GM23338 (cell line): Measurements from ENCODE around the gene ODAD2. TPM values are rescaled to one million over a fixed set of nuclear protein-coding genes. Genes with fewer than 3 reads are reported as not detected.
A peak's percentile ranks its signal among the peaks of the same experiment; 100 is the strongest.

ENCODE experiments used
- ATAC-seq: fragments of 200-7000 bp; cut with Tn5 transposase; 3 replicates; pipeline ENCODE4 v1.9.1; 2020
- DNase-seq: peaks from one replicate; pipeline ENCODE4 v3.0.0-alpha.2; 2015; ENCODE audit warnings: low spot score
- H2AFZ ChIP-seq: fragments of 200-600 bp; sonication (generic); 2 replicates; pipeline ENCODE4 v1.8.0; 2016; ENCODE audit warnings: antibody characterized with exemption, mild to moderate bottlenecking, moderate library complexity
- H3F3A ChIP-seq: fragments of 200-600 bp; sonication (generic); replicated peaks from 2 replicates; pipeline ENCODE4 v1.8.0; 2017; ENCODE audit warnings: antibody characterized with exemption, mixed run types, low read depth
- H3K27ac ChIP-seq: fragments of 200-600 bp; sonication (generic); 2 replicates; pipeline ENCODE4 v1.6.1; 2016; ENCODE audit warnings: low read depth
- H3K27me3 ChIP-seq: fragments of 200-600 bp; sonication (generic); 2 replicates; pipeline ENCODE4 v1.8.0; 2016; ENCODE audit warnings: mild to moderate bottlenecking, mixed run types, moderate library complexity; ENCODE audit not compliant: insufficient read depth
- H3K36me3 ChIP-seq: fragments of 200-600 bp; sonication (generic); 2 replicates; pipeline ENCODE4 v1.8.0; 2016; ENCODE audit warnings: mild to moderate bottlenecking; ENCODE audit not compliant: insufficient read depth
- H3K4me1 ChIP-seq: fragments of 200-600 bp; sonication (generic); 2 replicates; pipeline ENCODE4 v1.8.0; 2016; ENCODE audit warnings: mild to moderate bottlenecking, moderate library complexity; ENCODE audit not compliant: insufficient read depth
- H3K4me2 ChIP-seq: fragments of 200-600 bp; sonication (generic); 2 replicates; pipeline ENCODE4 v1.7.1; 2017; ENCODE audit warnings: mixed run types
- H3K4me3 ChIP-seq: fragments of 200-600 bp; sonication (generic); 2 replicates; pipeline ENCODE4 v1.6.1; 2016; ENCODE audit warnings: mixed run types
- H3K79me2 ChIP-seq: fragments of 200-600 bp; sonication (generic); replicated peaks from 2 replicates; pipeline ENCODE4 v1.8.0; 2017; ENCODE audit warnings: mild to moderate bottlenecking; ENCODE audit not compliant: insufficient read depth
- H3K9me2 ChIP-seq: fragments of 200-600 bp; sonication (generic); 2 replicates; pipeline ENCODE4 v1.8.0; 2017; ENCODE audit not compliant: insufficient read depth
- H4K20me1 ChIP-seq: fragments of 200-600 bp; sonication (generic); replicated peaks from 2 replicates; pipeline ENCODE4 v1.8.0; 2017; ENCODE audit warnings: mild to moderate bottlenecking; ENCODE audit not compliant: insufficient read depth
- H3K27ac Mint-ChIP-seq: 2 replicates; pipeline ENCODE4 v1.8.0; 2020; ENCODE audit warnings: inconsistent platforms, mild to moderate bottlenecking, moderate library complexity, mixed read lengths
- H3K27me3 Mint-ChIP-seq: 3 replicates; pipeline ENCODE4 v1.8.0; 2022; ENCODE audit warnings: low read depth, mild to moderate bottlenecking, moderate library complexity, mixed read lengths, inconsistent platforms; ENCODE audit not compliant: insufficient read depth, poor library complexity
- H3K36me3 Mint-ChIP-seq: 3 replicates; pipeline ENCODE4 v1.8.0; 2021; ENCODE audit warnings: low read depth, mild to moderate bottlenecking, inconsistent platforms, moderate library complexity, mixed read lengths
- H3K4me1 Mint-ChIP-seq: 3 replicates; pipeline ENCODE4 v1.8.0; 2020; ENCODE audit warnings: mild to moderate bottlenecking, inconsistent platforms, mixed read lengths
- H3K4me3 Mint-ChIP-seq: 3 replicates; pipeline ENCODE4 v1.8.0; 2021; ENCODE audit warnings: moderate library complexity, mild to moderate bottlenecking, inconsistent platforms, mixed read lengths
- H3K9me3 Mint-ChIP-seq: 3 replicates; pipeline ENCODE4 v1.8.0; 2020; ENCODE audit warnings: moderate library complexity, mild to moderate bottlenecking, inconsistent platforms, mixed read lengths
- EZH2phosphoT487 ChIP-seq: fragments of 200-600 bp; sonication (generic); IDR thresholded peaks from one replicate; pipeline ENCODE4 v1.8.1; 2018; ENCODE audit warnings: antibody characterized with exemption; ENCODE audit not compliant: unreplicated experiment
- STAT1 ChIP-seq: IDR thresholded peaks from one replicate; pipeline ENCODE4 v1.6.1; 2016; ENCODE audit warnings: antibody characterized with exemption; ENCODE audit not compliant: unreplicated experiment
- ZNF114 ChIP-seq: fragments of 250-450 bp; sonication (Bioruptor Pico); IDR thresholded peaks from 2 replicates; pipeline ENCODE4 v1.5.0; 2020; ENCODE audit warnings: mild to moderate bottlenecking, moderate library complexity
- ZNF331 ChIP-seq: fragments of 250-450 bp; sonication (Bioruptor Pico); IDR thresholded peaks from 2 replicates; pipeline ENCODE4 v1.5.0; 2020; ENCODE audit warnings: low read depth, mild to moderate bottlenecking, moderate library complexity
- polyA plus RNA-seq: library from polyadenylated mRNA; unstranded; fragments of >200 nt; fragmentation: Nextera tagmentation; extraction: Ambion mirVana; gene quantifications from 2 replicates; pipeline ENCODE4 v1.2.1, GENCODE V29; 2016
- total RNA-seq: library from RNA; depleted of rRNA; stranded (reverse); fragments of >200 nt; shearing (Covaris generic); gene quantifications from 2 replicates; pipeline ENCODE4 v1.2.3, GENCODE V29; 2014
- TF ChIP-seq, protein P1 (sequence below), 2 experiments: fragments of 200-600 bp in 1 of 2; sonication (generic) in 1 of 2; conservative IDR thresholded peaks; 2 replicates each; pipeline versions ENCODE4 v1.5.1 to v1.6.1; 2016 to 2017; ENCODE audit warnings: antibody characterized with exemption in 2 of 2, low read depth in 2 of 2, mild to moderate bottlenecking in 2 of 2, moderate library complexity in 1 of 2
- TF ChIP-seq, protein P2 (sequence below): IDR thresholded peaks from 2 replicates; pipeline ENCODE4 v1.6.1; 2016; ENCODE audit warnings: antibody characterized with exemption
- TF ChIP-seq, protein P3 (sequence below): fragments of 250-450 bp; sonication (Bioruptor Pico); IDR thresholded peaks from 2 replicates; pipeline ENCODE4 v1.5.0; 2020; ENCODE audit warnings: mild to moderate bottlenecking, moderate library complexity
- TF ChIP-seq, protein P4 (sequence below): IDR thresholded peaks from one replicate; pipeline ENCODE4 v1.6.1; 2018; ENCODE audit warnings: antibody characterized with exemption; ENCODE audit not compliant: unreplicated experiment

ODAD2 gene
- total and polyA plus RNA-seq, 2 experiments from 2014 or later, result 2.1 to 3.4 TPM

DNA sequence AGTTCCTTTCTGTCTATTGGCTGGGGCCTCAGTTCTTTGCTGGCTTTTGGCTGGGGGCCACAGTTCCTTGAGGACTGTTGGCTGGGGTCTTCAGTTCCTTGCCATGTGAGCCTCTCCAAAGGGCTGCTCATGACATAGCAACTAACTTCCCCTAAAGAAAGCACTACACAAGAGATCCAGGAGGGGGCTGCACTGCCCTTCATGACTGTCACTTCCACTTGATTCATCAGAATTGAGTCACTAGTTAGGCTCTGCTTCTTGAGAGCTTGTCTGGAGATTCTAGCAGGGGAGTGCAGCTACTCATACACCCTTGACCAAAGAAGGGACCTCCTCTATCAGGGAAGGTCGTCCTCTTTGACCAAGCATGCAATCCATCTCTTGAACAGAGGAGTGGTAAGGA is 215.2 kb downstream of the ODAD2 start:
- peaks cover 3% of the 10 kb centered on the region; the same call in 2 of the 3 replicates for H3K36me3 Mint-ChIP-seq
- Histone ChIP-seq H3K36me3 (no peaks in the 10 kb centered on the region), H3K4me3 (no peak overlapping the region), H3K27me3 (no peaks in the 10 kb centered on the region), H3F3A (no peaks in the 10 kb centered on the region), H3K4me2 (no peak overlapping the region), H4K20me1 (no peaks in the 10 kb centered on the region), H3K4me1 (peaks cover 4% of the 10 kb centered on the region; the same call in 1 of the 2 replicates), H2AFZ (no peak overlapping the region), H3K27ac (no peak overlapping the region), H3K9me2 (no peaks in the 10 kb centered on the region), H3K79me2 (no peaks in the 10 kb centered on the region)
- DNase-seq, result peak; percentile 79
- no peaks in the 10 kb centered on the region for H3K27me3 Mint-ChIP-seq
- TF ChIP-seq, protein P1, sequence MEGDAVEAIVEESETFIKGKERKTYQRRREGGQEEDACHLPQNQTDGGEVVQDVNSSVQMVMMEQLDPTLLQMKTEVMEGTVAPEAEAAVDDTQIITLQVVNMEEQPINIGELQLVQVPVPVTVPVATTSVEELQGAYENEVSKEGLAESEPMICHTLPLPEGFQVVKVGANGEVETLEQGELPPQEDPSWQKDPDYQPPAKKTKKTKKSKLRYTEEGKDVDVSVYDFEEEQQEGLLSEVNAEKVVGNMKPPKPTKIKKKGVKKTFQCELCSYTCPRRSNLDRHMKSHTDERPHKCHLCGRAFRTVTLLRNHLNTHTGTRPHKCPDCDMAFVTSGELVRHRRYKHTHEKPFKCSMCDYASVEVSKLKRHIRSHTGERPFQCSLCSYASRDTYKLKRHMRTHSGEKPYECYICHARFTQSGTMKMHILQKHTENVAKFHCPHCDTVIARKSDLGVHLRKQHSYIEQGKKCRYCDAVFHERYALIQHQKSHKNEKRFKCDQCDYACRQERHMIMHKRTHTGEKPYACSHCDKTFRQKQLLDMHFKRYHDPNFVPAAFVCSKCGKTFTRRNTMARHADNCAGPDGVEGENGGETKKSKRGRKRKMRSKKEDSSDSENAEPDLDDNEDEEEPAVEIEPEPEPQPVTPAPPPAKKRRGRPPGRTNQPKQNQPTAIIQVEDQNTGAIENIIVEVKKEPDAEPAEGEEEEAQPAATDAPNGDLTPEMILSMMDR (conservative IDR thresholded peaks at IDR 0.05; ENCODE audit: low read depth in 2 of 2), result peak; percentile 71 to 85
- TF ChIP-seq ZNF331 (CRISPR knock-in tag) (no peak), EZH2phosphoT487 (no peak), STAT1 (no peak)
- peaks cover 5% of the 10 kb centered on the region for H3K4me1 Mint-ChIP-seq
- no peak overlapping the region for H3K27ac Mint-ChIP-seq
- H3K9me3 Mint-ChIP-seq, result peaks cover 9% of the 10 kb centered on the region; the same call in 2 of the 3 replicates
- no peak overlapping the region for H3K4me3 Mint-ChIP-seq
- peak; percentile 98 for ATAC-seq

DNA sequence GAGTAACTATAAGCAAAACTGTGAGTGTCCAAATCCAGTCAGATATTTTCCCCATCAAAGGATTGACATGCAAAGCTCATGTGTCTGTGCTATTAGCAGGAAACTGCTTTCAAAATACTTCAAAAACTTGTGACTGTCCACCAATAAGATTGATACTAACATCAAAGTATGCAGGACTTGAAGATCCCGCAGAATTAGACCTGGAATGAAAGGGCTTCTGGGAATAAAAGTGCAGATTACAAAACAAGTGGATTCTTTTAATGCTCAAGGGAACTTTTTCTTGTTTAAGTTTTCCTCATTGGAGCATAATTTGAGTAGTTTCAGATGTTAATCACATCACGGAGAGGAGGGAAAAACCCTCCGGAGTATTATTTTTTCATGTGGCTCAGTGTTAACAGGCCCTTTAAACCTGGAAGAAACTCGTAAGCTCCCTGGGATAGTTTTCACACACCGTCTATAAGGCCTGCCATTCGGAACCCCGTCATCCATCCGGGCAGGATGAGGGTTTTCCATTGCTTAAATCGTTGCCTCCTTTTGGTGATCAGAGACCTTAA is 219.3 kb downstream of the ODAD2 start:
- H3K4me3 Mint-ChIP-seq, result no peak overlapping the region
- peaks cover 3% of the 10 kb centered on the region for H3K9me2 ChIP-seq
- H3K79me2 ChIP-seq, result no peaks in the 10 kb centered on the region
- peaks cover 3% of the 10 kb centered on the region; the same call in 2 of the 3 replicates for H3K36me3 Mint-ChIP-seq
- peaks cover 9% of the 10 kb centered on the region; the same call in 2 of the 3 replicates for H3K9me3 Mint-ChIP-seq
- H3K27ac Mint-ChIP-seq, result no peak overlapping the region
- peaks cover 15% of the 10 kb centered on the region for H3K4me1 Mint-ChIP-seq
- no peaks in the 10 kb centered on the region for H3F3A ChIP-seq
- peaks cover 9% of the 10 kb centered on the region for H3K4me1 ChIP-seq
- H3K4me3 ChIP-seq, result no peak overlapping the region
- H3K27ac ChIP-seq, result no peak overlapping the region
- no peaks in the 10 kb centered on the region for H3K27me3 Mint-ChIP-seq
- no peak overlapping the region for H3K4me2 ChIP-seq
- no peak overlapping the region; the same call in 1 of the 2 replicates for H2AFZ ChIP-seq
- no peaks in the 10 kb centered on the region for H4K20me1 ChIP-seq
- no peak for DNase-seq
- no peaks in the 10 kb centered on the region for H3K36me3 ChIP-seq
- ATAC-seq, result no peak
- no peaks in the 10 kb centered on the region for H3K27me3 ChIP-seq
- TF ChIP-seq, protein P2, sequence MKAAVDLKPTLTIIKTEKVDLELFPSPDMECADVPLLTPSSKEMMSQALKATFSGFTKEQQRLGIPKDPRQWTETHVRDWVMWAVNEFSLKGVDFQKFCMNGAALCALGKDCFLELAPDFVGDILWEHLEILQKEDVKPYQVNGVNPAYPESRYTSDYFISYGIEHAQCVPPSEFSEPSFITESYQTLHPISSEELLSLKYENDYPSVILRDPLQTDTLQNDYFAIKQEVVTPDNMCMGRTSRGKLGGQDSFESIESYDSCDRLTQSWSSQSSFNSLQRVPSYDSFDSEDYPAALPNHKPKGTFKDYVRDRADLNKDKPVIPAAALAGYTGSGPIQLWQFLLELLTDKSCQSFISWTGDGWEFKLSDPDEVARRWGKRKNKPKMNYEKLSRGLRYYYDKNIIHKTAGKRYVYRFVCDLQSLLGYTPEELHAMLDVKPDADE, result no peak
- TF ChIP-seq STAT1, result no peak
- TF ChIP-seq, protein P3, sequence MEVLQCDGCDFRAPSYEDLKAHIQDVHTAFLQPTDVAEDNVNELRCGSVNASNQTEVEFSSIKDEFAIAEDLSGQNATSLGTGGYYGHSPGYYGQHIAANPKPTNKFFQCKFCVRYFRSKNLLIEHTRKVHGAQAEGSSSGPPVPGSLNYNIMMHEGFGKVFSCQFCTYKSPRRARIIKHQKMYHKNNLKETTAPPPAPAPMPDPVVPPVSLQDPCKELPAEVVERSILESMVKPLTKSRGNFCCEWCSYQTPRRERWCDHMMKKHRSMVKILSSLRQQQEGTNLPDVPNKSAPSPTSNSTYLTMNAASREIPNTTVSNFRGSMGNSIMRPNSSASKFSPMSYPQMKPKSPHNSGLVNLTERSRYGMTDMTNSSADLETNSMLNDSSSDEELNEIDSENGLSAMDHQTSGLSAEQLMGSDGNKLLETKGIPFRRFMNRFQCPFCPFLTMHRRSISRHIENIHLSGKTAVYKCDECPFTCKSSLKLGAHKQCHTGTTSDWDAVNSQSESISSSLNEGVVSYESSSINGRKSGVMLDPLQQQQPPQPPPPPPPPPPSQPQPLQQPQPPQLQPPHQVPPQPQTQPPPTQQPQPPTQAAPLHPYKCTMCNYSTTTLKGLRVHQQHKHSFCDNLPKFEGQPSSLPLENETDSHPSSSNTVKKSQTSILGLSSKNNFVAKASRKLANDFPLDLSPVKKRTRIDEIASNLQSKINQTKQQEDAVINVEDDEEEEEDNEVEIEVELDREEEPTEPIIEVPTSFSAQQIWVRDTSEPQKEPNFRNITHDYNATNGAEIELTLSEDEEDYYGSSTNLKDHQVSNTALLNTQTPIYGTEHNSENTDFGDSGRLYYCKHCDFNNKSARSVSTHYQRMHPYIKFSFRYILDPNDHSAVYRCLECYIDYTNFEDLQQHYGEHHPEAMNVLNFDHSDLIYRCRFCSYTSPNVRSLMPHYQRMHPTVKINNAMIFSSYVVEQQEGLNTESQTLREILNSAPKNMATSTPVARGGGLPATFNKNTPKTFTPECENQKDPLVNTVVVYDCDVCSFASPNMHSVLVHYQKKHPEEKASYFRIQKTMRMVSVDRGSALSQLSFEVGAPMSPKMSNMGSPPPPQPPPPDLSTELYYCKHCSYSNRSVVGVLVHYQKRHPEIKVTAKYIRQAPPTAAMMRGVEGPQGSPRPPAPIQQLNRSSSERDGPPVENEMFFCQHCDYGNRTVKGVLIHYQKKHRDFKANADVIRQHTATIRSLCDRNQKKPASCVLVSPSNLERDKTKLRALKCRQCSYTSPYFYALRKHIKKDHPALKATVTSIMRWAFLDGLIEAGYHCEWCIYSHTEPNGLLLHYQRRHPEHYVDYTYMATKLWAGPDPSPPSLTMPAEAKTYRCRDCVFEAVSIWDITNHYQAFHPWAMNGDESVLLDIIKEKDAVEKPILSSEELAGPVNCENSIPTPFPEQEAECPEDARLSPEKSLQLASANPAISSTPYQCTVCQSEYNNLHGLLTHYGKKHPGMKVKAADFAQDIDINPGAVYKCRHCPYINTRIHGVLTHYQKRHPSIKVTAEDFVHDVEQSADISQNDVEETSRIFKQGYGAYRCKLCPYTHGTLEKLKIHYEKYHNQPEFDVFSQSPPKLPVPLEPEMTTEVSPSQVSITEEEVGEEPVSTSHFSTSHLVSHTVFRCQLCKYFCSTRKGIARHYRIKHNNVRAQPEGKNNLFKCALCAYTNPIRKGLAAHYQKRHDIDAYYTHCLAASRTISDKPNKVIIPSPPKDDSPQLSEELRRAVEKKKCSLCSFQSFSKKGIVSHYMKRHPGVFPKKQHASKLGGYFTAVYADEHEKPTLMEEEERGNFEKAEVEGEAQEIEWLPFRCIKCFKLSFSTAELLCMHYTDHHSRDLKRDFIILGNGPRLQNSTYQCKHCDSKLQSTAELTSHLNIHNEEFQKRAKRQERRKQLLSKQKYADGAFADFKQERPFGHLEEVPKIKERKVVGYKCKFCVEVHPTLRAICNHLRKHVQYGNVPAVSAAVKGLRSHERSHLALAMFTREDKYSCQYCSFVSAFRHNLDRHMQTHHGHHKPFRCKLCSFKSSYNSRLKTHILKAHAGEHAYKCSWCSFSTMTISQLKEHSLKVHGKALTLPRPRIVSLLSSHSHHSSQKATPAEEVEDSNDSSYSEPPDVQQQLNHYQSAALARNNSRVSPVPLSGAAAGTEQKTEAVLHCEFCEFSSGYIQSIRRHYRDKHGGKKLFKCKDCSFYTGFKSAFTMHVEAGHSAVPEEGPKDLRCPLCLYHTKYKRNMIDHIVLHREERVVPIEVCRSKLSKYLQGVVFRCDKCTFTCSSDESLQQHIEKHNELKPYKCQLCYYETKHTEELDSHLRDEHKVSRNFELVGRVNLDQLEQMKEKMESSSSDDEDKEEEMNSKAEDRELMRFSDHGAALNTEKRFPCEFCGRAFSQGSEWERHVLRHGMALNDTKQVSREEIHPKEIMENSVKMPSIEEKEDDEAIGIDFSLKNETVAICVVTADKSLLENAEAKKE, result no peak
- TF ChIP-seq ZNF114 (CRISPR knock-in tag), result no peak
- no peak for TF ChIP-seq EZH2phosphoT487
- TF ChIP-seq, protein P4, sequence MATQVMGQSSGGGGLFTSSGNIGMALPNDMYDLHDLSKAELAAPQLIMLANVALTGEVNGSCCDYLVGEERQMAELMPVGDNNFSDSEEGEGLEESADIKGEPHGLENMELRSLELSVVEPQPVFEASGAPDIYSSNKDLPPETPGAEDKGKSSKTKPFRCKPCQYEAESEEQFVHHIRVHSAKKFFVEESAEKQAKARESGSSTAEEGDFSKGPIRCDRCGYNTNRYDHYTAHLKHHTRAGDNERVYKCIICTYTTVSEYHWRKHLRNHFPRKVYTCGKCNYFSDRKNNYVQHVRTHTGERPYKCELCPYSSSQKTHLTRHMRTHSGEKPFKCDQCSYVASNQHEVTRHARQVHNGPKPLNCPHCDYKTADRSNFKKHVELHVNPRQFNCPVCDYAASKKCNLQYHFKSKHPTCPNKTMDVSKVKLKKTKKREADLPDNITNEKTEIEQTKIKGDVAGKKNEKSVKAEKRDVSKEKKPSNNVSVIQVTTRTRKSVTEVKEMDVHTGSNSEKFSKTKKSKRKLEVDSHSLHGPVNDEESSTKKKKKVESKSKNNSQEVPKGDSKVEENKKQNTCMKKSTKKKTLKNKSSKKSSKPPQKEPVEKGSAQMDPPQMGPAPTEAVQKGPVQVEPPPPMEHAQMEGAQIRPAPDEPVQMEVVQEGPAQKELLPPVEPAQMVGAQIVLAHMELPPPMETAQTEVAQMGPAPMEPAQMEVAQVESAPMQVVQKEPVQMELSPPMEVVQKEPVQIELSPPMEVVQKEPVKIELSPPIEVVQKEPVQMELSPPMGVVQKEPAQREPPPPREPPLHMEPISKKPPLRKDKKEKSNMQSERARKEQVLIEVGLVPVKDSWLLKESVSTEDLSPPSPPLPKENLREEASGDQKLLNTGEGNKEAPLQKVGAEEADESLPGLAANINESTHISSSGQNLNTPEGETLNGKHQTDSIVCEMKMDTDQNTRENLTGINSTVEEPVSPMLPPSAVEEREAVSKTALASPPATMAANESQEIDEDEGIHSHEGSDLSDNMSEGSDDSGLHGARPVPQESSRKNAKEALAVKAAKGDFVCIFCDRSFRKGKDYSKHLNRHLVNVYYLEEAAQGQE, result no peak
